SK-N-MC (cell line): ENCODE measurements around the gene SV2A.

ENCODE experiments used
- EZH2 ChIP-seq: fragments of 200-600 bp; sonication (generic); IDR thresholded peaks from one replicate; pipeline ENCODE4 v1.6.1; 2017; ENCODE audit warnings: antibody characterized with exemption
- FOXP2 ChIP-seq: optimal IDR thresholded peaks from 2 replicates; pipeline ENCODE3; 2011; ENCODE audit warnings: mild to moderate bottlenecking, moderate library complexity; ENCODE audit not compliant: insufficient read depth; ENCODE audit errors: extremely low read length, control extremely low read depth
- POLR2AphosphoS5 ChIP-seq: IDR thresholded peaks from 2 replicates; pipeline ENCODE4 v1.6.1; 2012; ENCODE audit warnings: mild to moderate bottlenecking, low read depth, low read length, borderline replicate concordance

GRCh38 chr1:149916193-149916897 lies 1.3 kb downstream of the SV2A start:
- TF ChIP-seq POLR2AphosphoS5: no peak
- no peak for TF ChIP-seq EZH2
- no peak for TF ChIP-seq FOXP2
